Upper lobe of left lung (tissue), 6 donors: ENCODE results near the gene WAS. TPM values are rescaled to one million over a fixed set of nuclear protein-coding genes. Genes with fewer than 3 reads are reported as not detected.
A peak's percentile ranks its signal among the peaks of the same experiment; 100 is the strongest.

ENCODE experiments used
- ATAC-seq, 2 donors: fragments of 200-7000 bp; cut with Tn5 transposase; one replicate each; pipeline ENCODE4 v1.9.1; 2022; ENCODE audit warnings: mild to moderate bottlenecking in 2 of 2, moderate library complexity in 2 of 2; ENCODE audit not compliant: low FRiP score in 2 of 2
- DNase-seq, 2 donors: peaks; one replicate each; pipeline ENCODE4 v3.0.0-alpha.2; 2019 to 2020
- H3K27ac ChIP-seq, 4 donors: fragments of 200-600 bp; sonication (generic); one replicate each; pipeline ENCODE4 v1.5.1; 2016 to 2019
- H3K27me3 ChIP-seq, 4 donors: fragments of 200-600 bp; sonication (generic); one replicate each; pipeline ENCODE4 v1.5.1; 2017 to 2019
- H3K36me3 ChIP-seq, 4 donors: fragments of 200-600 bp; sonication (generic); one replicate each; pipeline ENCODE4 v1.5.1; 2016 to 2019
- H3K4me1 ChIP-seq, 4 donors: fragments of 200-600 bp; sonication (generic); one replicate each; pipeline ENCODE4 v1.5.1; 2018 to 2019
- H3K4me3 ChIP-seq, 4 donors: fragments of 200-600 bp; sonication (generic); one replicate each; pipeline ENCODE4 v1.5.1; 2017 to 2019; ENCODE audit warnings: mild to moderate bottlenecking in 2 of 4, moderate library complexity in 1 of 4
- H3K9me3 ChIP-seq, 4 donors: fragments of 200-600 bp; sonication (generic); one replicate each; pipeline ENCODE4 v1.5.1; 2018 to 2019
- CTCF ChIP-seq, 6 experiments: fragments of 450-650 bp in 4 of 6; fragments of 200-600 bp in 2 of 6; sonication (generic) in 2 of 6; IDR thresholded peaks; one replicate each; pipeline ENCODE4 v1.5.1; 2016 to 2019; ENCODE audit warnings: antibody characterized with exemption in 6 of 6
- EP300 ChIP-seq, 4 donors: sonication (generic); formaldehyde crosslinking; IDR thresholded peaks; one replicate each; pipeline ENCODE4 v1.5.1; 2017; ENCODE audit warnings: antibody characterized with exemption in 4 of 4, control low read depth in 2 of 4
- POLR2A ChIP-seq, 4 donors: fragments of 450-650 bp; IDR thresholded peaks; one replicate each; pipeline ENCODE4 v1.5.1; 2016 to 2017; ENCODE audit warnings: antibody characterized with exemption in 4 of 4, mild to moderate bottlenecking in 2 of 4
- POLR2AphosphoS5 ChIP-seq, 2 donors: sonication (generic); formaldehyde crosslinking; IDR thresholded peaks; one replicate each; pipeline ENCODE4 v1.5.1; 2017; ENCODE audit warnings: antibody characterized with exemption in 2 of 2
- WGBS, 2 donors: methylation state at CpG; one replicate each; pipeline ENCODE4 v1.1.5; 2017 to 2018; 5-methylcytosine and 5-hydroxymethylcytosine counted together
- total RNA-seq, 6 donors: library from RNA; depleted of rRNA in 4 of 6; stranded (reverse); fragments of >200 nt in 4 of 6; gene quantifications; one replicate each; pipeline versions ENCODE4 v1.1.0 to v1.2.1, GENCODE V29; 2016 to 2021
- donor health status: DM: no; HTN: no; CAD: no; lungs with moderate emphysema.
- donor health status: DM: no; HTN: yes; CAD: no; lungs with severe emphysema.

Gene WAS
- total RNA-seq, 6 donors from 2014 or later: 11.7 to 46.0 (median 33.9) TPM

DNA sequence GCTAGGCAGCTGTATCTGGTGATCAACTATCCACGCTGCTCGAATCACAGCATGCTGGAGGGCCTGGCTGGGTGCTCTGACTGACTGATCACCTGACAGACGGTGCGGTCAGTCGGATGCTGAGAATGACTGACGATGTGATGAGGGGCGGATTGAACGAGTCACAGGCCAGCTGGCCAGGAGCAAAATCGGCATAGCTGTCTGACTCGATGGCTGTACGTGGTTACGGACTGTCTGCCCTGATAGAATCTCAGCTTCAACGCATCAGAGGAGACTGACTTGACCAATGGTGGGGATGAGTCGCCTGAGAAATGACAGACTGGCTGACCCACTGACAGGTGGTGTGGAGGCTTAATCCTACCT, 11.9 kb downstream of the WAS start:
- H3K27me3 ChIP-seq: no peaks in the 10 kb centered on the region
- ATAC-seq (peak in 1 of 2 donors; percentile 2), DNase-seq (no peak)
- TF ChIP-seq POLR2AphosphoS5 (IDR thresholded peaks at IDR 0.05) (no peak), POLR2A (IDR thresholded peaks at IDR 0.05) (no peak), EP300 (IDR thresholded peaks at IDR 0.05) (no peak), CTCF (IDR thresholded peaks at IDR 0.05) (no peak)
- 59 to 60% methylated on average over 1 to 14 of the region's 14 CpGs for WGBS, 2 donors
- no peaks in the 10 kb centered on the region for H3K9me3 ChIP-seq
- peak overlapping the region; percentile 81 to 97 (median 86) for H3K27ac ChIP-seq
- H3K4me3 ChIP-seq: peak overlapping the region in 3 of 4 donors; percentile 76 to 89 (median 77)
- H3K4me1 ChIP-seq: peaks cover 0 to 18% (median 2%) of the 10 kb centered on the region in 4 donors
- H3K36me3 ChIP-seq: peaks cover 0 to 8% (median 0%) of the 10 kb centered on the region in 4 donors

- H3K4me1 ChIP-seq: peaks cover 0 to 18% (median 2%) of the 10 kb centered on the region in 4 donors
- 0 to 19% methylated on average over 6 to 8 of the region's 8 CpGs for WGBS, 2 donors
- TF ChIP-seq CTCF (IDR thresholded peaks at IDR 0.05) (no peak), EP300 (IDR thresholded peaks at IDR 0.05) (no peak), POLR2AphosphoS5 (IDR thresholded peaks at IDR 0.05) (no peak), POLR2A (IDR thresholded peaks at IDR 0.05) (no peak)
- DNase-seq (no peak), ATAC-seq (peak; percentile 20 to 34)
- no peaks in the 10 kb centered on the region for H3K27me3 ChIP-seq
- H3K4me3 ChIP-seq: peak overlapping the region; percentile 10 to 89 (median 76)
- H3K27ac ChIP-seq: peak overlapping the region; percentile 81 to 97 (median 86)
- H3K9me3 ChIP-seq: no peaks in the 10 kb centered on the region
- peaks cover 0 to 8% (median 0%) of the 10 kb centered on the region in 4 donors for H3K36me3 ChIP-seq
Measured at GRCh38 chrX:48695925-48696300, 12.3 kb downstream of the WAS start.

GRCh38 chrX:48696301-48696908, 12.8 kb downstream of the WAS start, which contains the start of gene SUV39H1:
Gene SUV39H1, plus strand, starts transcription at chrX:48696734. Its CDS starts 51 bp downstream, at chrX:48696785.
- peaks cover 0 to 18% (median 2%) of the 10 kb centered on the region in 4 donors for H3K4me1 ChIP-seq
- peak within 1 kb of the TSS; percentile 81 to 97 (median 86) for H3K27ac ChIP-seq
- H3K4me3 ChIP-seq: peak within 1 kb of the TSS; percentile 44 to 89 (median 76)
- no peaks in the 10 kb centered on the region for H3K27me3 ChIP-seq
- ATAC-seq: peak; percentile 94 to 99
- 43% methylated on average over 53 of the region's 66 CpGs; no CpG with 5 or more reads in 1 of the 2 donors for WGBS, 2 donors
- TF ChIP-seq POLR2A (IDR thresholded peaks at IDR 0.05) (peak in 3 of 4 donors; percentile 68 to 86 (median 75)), CTCF (IDR thresholded peaks at IDR 0.05) (no peak), POLR2AphosphoS5 (IDR thresholded peaks at IDR 0.05) (peak; percentile 77 to 89)
- H3K36me3 ChIP-seq: peaks cover 0 to 8% (median 0%) of the 10 kb centered on the region in 4 donors
- DNase-seq: peak; percentile 92 to 97
- H3K9me3 ChIP-seq: no peaks in the 10 kb centered on the region

DNA sequence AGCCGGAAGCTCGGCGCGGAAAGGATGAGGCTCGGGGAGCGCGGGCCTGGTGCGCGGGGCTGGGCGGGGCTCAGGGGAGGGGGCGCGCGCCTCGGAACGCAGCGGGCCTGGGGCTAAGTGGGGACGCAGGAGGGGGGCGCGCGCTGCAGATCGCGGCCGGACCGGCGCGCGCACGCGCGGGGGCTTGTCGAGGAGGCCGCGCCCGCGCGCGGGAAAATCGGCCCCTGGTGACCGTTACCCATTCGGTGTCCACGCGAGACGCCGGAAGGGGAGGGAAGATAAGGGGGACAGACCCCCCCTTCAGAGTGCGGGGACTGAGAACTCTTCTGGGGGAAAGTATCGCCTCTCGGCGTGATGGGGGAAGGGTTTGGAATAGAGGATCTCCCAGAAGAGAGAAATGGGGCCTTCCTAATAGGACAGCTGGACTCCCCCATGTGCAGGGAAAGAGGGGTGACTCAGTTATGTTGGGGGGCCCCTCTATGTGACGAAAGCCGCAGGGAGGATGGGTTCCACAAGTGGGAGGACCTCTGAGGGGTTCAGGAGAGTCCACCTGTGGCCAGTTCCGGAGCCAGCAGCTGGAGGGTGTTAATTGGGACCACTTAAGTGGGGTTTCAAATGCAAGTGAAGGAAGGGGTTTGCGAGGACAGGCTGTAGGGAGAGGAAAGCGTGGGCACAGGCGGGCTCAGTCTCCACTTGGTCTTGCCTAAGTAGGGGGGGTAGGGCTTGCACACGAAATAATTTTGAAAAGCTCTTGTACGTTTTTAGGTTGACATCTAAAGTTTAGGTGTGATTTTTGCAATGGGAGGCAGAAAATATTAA, 13.5 kb downstream of the WAS start:
- Histone ChIP-seq H3K27me3 (no peaks in the 10 kb centered on the region), H3K4me1 (peaks cover 0 to 18% (median 2%) of the 10 kb centered on the region in 4 donors), H3K9me3 (no peaks in the 10 kb centered on the region), H3K27ac (peak overlapping the region; percentile 81 to 97 (median 86)), H3K4me3 (peak overlapping the region; percentile 44 to 89 (median 76)), H3K36me3 (peaks cover 0 to 8% (median 0%) of the 10 kb centered on the region in 4 donors)
- ATAC-seq (peak in 1 of 2 donors; percentile 1), DNase-seq (peak in 1 of 2 donors; percentile 88)
- WGBS, 2 donors: 0 to 39% methylated on average over 35 to 52 of the region's 56 CpGs
- TF ChIP-seq EP300 (IDR thresholded peaks at IDR 0.05) (no peak), CTCF (IDR thresholded peaks at IDR 0.05) (no peak), POLR2A (IDR thresholded peaks at IDR 0.05) (no peak), POLR2AphosphoS5 (IDR thresholded peaks at IDR 0.05) (no peak)
